LNCaP clone FGC (cell line): ENCODE measurements around the gene MBNL1.

Experiments
- DNase-seq: peaks from one replicate; pipeline ENCODE4 v3.0.0-alpha.2; 2011; ENCODE audit warnings: low read depth
- H3K4me3 ChIP-seq: 2 replicates; pipeline ENCODE4 v1.5.1; 2011; ENCODE audit warnings: mild to moderate bottlenecking, low read depth, low read length, control low read depth
- TF ChIP-seq, protein P1 (sequence below): IDR thresholded peaks from 2 replicates; pipeline ENCODE4 v1.5.1; 2012; ENCODE audit warnings: mild to moderate bottlenecking; ENCODE audit not compliant: control insufficient read depth, insufficient read depth; ENCODE audit errors: extremely low read depth

The MBNL1 gene

DNA sequence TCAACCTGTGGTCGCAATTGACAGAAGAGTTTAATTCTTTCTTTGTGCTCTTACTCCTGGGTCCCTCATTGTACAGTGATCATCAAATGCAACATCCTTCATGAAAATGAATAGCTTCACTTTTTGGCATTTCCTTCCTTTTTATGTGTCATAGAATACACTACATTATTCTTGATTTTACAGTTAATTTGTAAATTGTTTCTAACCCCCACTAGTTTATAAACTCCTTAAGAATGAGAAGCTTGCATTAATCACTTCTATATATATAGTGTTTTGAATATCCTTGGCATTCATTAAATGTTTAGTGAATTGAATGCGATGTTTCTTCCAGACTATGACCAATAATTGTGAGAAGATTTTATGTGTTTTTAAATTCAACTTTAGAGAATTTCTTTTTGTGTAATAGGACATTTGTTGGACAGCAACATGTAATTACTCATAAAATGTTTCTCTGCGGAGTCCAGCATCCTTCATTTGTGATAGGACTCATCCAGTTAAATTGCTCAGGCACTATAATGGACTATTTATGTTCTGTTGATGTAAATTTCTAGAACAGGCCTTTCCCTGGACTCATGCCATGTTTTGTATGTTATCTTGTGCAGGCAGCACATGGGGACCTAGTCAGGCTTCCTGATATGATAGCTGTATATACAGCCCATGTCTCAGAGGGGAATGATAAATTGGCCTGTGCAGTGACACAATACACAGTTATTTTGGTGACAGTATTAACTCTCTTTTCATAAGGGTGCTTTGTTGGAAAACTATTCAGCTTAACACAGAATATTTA, 51.3 kb downstream of the MBNL1 start:
- no peak overlapping the region for H3K4me3 ChIP-seq
- no peak for DNase-seq
- TF ChIP-seq, protein P1, sequence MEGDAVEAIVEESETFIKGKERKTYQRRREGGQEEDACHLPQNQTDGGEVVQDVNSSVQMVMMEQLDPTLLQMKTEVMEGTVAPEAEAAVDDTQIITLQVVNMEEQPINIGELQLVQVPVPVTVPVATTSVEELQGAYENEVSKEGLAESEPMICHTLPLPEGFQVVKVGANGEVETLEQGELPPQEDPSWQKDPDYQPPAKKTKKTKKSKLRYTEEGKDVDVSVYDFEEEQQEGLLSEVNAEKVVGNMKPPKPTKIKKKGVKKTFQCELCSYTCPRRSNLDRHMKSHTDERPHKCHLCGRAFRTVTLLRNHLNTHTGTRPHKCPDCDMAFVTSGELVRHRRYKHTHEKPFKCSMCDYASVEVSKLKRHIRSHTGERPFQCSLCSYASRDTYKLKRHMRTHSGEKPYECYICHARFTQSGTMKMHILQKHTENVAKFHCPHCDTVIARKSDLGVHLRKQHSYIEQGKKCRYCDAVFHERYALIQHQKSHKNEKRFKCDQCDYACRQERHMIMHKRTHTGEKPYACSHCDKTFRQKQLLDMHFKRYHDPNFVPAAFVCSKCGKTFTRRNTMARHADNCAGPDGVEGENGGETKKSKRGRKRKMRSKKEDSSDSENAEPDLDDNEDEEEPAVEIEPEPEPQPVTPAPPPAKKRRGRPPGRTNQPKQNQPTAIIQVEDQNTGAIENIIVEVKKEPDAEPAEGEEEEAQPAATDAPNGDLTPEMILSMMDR, result no peak

DNA sequence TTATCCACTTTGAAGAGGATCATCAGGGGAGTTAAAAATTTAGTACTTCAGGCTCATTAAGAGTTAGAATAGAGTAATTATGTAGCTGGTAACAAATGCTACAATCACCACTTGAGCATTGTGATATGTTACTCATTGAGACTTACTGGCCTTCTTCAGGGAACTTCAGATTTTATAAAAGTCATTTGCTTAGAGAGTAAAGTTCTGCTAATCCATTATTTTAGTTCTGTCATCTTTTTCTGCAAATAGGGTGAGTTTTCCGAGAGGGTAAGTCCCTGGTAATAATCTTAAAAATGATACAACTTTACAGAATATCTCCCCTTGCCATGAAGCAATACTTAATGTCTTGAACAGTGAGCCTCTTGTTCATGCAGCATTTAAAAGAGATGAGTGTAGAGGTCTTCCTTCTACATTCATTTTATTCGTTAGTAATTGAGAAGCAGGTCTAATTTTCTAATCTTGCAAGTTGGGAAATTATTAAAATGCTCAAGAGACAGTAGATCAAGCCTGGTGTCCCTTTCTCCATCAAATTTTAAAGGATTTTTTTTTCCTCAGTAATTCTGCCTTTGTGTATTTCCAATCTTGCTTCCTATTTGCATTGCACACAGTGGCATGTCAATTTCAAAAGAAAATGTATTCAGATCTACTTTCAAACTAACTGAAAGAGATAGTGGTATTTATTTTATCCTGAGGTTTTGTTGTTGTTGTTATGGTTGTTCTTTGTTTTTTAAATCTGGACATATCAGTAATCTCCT, 52.6 kb downstream of the MBNL1 start:
- DNase-seq, result no peak
- H3K4me3 ChIP-seq, result no peak overlapping the region
- TF ChIP-seq, protein P1, result no peak

DNA sequence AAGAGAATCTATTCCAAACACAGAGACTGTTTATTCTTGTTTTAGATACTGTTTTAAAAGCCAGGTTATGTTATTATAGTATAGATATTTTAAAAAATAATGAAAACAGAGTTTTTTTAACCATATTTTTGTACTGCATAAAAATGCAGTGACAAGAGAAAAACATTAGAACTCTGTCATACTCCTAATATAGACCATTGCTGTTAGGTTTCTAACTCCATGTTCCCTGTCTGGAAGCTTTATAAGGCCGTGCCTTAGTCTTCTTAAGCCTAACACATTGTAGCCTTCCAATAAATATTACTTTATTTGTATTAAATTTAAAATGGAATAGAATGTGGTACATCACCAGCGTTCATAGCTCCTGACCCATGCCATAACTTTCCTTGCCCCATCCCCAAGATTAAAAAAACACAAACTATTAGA, 53.2 kb downstream of the MBNL1 start:
- TF ChIP-seq, protein P1, result no peak
- no peak overlapping the region for H3K4me3 ChIP-seq
- no peak for DNase-seq

DNA sequence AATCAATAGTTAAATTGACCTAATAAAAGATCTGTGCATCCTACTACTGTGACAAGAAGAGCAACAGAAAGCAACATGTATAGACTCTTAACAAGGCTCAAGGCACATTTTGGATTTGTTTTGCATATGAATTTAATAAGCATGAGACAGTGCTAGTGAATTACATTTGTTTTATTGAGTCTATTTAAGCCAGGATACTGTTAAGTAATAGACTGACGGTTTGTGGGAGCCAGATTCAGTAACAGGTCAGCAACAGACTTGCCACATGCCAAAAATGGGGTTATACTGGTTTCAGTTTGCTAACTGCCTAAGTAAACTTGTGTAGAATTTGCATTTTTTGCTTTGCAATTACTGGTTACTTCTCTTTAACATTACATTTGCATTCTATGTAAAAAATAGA, 54.0 kb downstream of the MBNL1 start:
- TF ChIP-seq, protein P1, result no peak
- no peak overlapping the region for H3K4me3 ChIP-seq
- DNase-seq, result no peak

DNA sequence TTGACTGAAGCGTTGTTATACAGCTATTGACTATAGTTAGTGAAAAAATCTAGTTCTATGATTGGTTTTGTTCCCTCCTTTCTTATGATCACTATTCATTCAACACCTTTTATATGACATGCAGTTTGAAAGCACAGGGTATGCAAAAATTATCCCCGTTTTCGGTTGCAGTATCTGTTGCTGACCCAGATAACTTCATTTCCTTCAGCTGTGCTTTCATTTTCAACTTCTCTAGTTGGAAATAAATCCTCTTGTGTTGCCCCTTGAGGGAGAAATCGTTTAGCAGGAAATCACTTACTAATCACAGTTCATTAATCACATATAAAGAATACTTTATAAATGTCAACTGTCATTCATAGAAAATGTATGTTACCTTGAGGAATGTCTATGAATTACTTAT, 55.1 kb downstream of the MBNL1 start:
- H3K4me3 ChIP-seq, result no peak overlapping the region
- DNase-seq, result no peak
- TF ChIP-seq, protein P1, result no peak

DNA sequence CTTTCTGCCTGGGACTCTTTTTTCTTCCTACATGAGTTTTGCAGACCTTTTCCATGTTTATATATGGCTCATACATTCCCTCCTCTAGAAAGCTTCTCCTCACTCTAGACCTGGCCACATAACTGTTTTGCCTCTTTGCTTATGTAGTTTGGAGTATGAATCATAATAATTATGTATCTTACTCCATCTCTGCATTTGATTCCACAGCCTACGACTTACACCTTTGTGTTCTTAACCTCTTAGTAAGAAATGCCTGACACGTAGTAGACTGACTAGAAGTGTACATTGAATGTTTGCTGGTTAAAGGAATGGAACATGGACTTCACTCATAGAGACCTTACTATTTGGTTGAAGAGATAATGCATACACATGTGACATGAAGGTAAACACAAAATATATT, 56.4 kb downstream of the MBNL1 start:
- TF ChIP-seq, protein P1, result no peak
- no peak overlapping the region for H3K4me3 ChIP-seq
- DNase-seq, result no peak

DNA sequence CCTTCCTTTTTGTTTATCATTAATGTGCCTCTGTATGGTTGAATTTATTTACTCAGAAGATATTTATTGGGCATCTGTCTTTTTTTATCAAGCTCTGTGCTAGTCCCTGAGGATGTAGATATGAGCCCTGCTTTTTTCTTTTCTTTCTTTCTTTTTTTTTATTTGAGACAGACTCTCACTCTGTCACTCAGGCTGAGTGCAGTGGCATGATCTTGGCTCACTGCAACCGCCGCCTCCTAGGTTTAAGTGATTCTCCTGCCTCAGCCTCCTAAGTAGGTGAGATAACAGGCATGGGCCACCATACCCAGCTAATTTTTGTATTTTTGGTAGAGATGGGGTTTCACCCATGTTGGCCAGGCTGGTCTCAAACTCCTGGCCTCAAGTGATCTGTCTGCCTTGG, 58.5 kb downstream of the MBNL1 start:
- no peak for DNase-seq
- TF ChIP-seq, protein P1, result no peak
- no peak overlapping the region for H3K4me3 ChIP-seq
